Vagina (tissue), 2 donors: ENCODE data around the gene BLOC1S4. TPM values are rescaled to one million over a fixed set of nuclear protein-coding genes. Genes with fewer than 3 reads are reported as not detected.
"Not testable (repeated sequence)": the region's sequence is repeated elsewhere in the genome, so short reads cannot be mapped to it uniquely, and the experiment has no call there.

ENCODE experiments used
- DNase-seq, 2 donors: peaks; one replicate each; pipeline ENCODE4 v3.0.0-alpha.2; 2017; ENCODE audit errors: extremely low spot score in 2 of 2
- H3K27ac ChIP-seq: fragments of 200-600 bp; sonication (generic); one replicate; pipeline ENCODE4 v1.5.1; 2019
- H3K27me3 ChIP-seq: fragments of 200-600 bp; sonication (generic); one replicate; pipeline ENCODE4 v1.5.1; 2019
- H3K36me3 ChIP-seq, 2 donors: fragments of 200-600 bp; sonication (generic); one replicate each; pipeline ENCODE4 v1.5.1; 2017 to 2019
- H3K4me1 ChIP-seq: fragments of 200-600 bp; sonication (generic); one replicate; pipeline ENCODE4 v1.5.1; 2019
- H3K4me3 ChIP-seq, 2 donors: fragments of 200-600 bp; sonication (generic); 1 replicate in 1 of 2; 2 replicates in 1 of 2; pipeline ENCODE4 v1.5.1; 2016 to 2019
- H3K9me3 ChIP-seq: fragments of 200-600 bp; sonication (generic); one replicate; pipeline ENCODE4 v1.5.1; 2019
- CTCF ChIP-seq, 3 experiments: fragments of 450-650 bp in 2 of 3; fragments of 200-600 bp in 1 of 3; sonication (generic) in 1 of 3; IDR thresholded peaks; one replicate each; pipeline ENCODE4 v1.5.1; 2017 to 2019; ENCODE audit warnings: antibody characterized with exemption in 3 of 3, mild to moderate bottlenecking in 2 of 3, moderate library complexity in 2 of 3
- POLR2A ChIP-seq, 2 donors: fragments of 450-650 bp; IDR thresholded peaks; one replicate each; pipeline ENCODE4 v1.6.1; 2017; ENCODE audit warnings: antibody characterized with exemption in 2 of 2, mild to moderate bottlenecking in 2 of 2, moderate library complexity in 2 of 2
- POLR2AphosphoS5 ChIP-seq, 2 donors: sonication (generic); formaldehyde crosslinking; IDR thresholded peaks; one replicate each; pipeline ENCODE4 v1.9.0; 2017; ENCODE audit warnings: antibody characterized with exemption in 2 of 2, mild to moderate bottlenecking in 2 of 2, low read depth in 1 of 2; ENCODE audit not compliant: insufficient read depth in 1 of 2
- intact Hi-C: fragments of 100-400 bp; cut with DNase I; formaldehyde crosslinking; loops from one replicate; pipeline ENCODE4 v1.15.1; 2023
- total RNA-seq: library from RNA; depleted of rRNA; stranded (reverse); fragments of >200 nt; gene quantifications from one replicate; pipeline ENCODE4 v1.2.3, GENCODE V29; 2016

BLOC1S4 gene
- total RNA-seq, 1 donor from 2014 or later: 34.9 TPM

GRCh38 chr4:6720202-6720699 lies 4.3 kb downstream of the BLOC1S4 start:
- no peaks in the 10 kb centered on the region for H3K27me3 ChIP-seq
- intact Hi-C loops: loop anchor here (10.0 kb wide), 1 partner anchor 355 kb away; no protein-coding TSS in a partner anchor
- peaks cover 38% of the 10 kb centered on the region for H3K4me1 ChIP-seq
- H3K27ac ChIP-seq: peak overlapping the region; percentile 12
- TF ChIP-seq POLR2A (IDR thresholded peaks at IDR 0.05) (no peak), CTCF (IDR thresholded peaks at IDR 0.05) (peak; percentile 94 to 99 (median 97))
- H3K4me3 ChIP-seq: no peak overlapping the region
- DNase-seq: no peak
- no peaks in the 10 kb centered on the region for H3K36me3 ChIP-seq
- no peaks in the 10 kb centered on the region for H3K9me3 ChIP-seq

DNA sequence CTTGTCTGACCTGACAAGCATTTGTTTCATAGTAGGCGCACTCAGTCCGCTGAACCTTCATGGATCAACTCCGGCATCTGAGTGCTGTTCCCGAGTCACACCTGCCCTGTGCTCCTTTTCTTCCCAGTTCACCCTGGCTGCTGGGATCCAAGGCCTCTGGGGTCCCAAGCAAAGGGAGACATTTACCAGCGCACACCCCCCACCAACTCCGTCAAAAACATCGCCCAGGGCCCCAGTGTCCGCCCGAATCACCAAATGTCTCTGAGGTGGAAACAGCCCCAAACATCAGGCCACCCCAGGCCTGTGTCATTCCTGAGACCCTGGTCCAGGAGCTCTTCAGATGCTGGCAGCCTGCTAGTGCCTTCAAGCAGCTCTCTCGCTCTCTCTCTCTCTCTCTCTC lies 5.1 kb downstream of the BLOC1S4 start:
- H3K4me3 ChIP-seq: no peak overlapping the region
- no peak for DNase-seq
- intact Hi-C loops: loop anchor here (10.0 kb wide), 1 partner anchor 354 kb away; no protein-coding TSS in a partner anchor
- no peak overlapping the region for H3K27ac ChIP-seq
- H3K4me1 ChIP-seq: peaks cover 38% of the 10 kb centered on the region
- H3K27me3 ChIP-seq: no peaks in the 10 kb centered on the region
- H3K9me3 ChIP-seq: no peaks in the 10 kb centered on the region
- TF ChIP-seq POLR2AphosphoS5 (IDR thresholded peaks at IDR 0.05; ENCODE audit: insufficient read depth in 1 of 2, low read depth in 1 of 2): no peak
- no peaks in the 10 kb centered on the region for H3K36me3 ChIP-seq

DNA sequence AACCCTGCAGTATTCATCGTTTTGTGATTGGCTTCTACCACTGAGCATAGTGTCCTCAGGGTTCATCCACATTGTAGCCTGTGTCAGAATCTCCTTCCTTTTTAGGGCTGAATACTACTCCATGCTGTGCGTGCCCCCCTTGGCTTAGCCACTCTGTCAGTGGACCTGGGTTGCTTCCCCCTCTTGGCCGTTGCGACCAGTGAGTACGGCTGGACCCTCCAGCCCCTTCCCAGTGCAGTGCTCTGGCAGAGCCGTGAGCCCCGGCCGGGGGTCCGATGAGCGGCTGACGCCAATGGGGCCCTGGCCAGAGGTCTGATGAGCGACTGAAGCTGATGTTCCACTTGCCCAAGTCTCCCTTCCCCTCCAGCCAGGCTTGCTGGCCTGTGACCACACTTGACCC lies 6.9 kb downstream of the BLOC1S4 start:
- Histone ChIP-seq H3K9me3 (no peaks in the 10 kb centered on the region), H3K27ac (no peak overlapping the region), H3K4me3 (no peak overlapping the region), H3K36me3 (no peaks in the 10 kb centered on the region), H3K27me3 (no peaks in the 10 kb centered on the region), H3K4me1 (peaks cover 32% of the 10 kb centered on the region)
- no peak for DNase-seq
- intact Hi-C loops: loop anchor here (10.0 kb wide), 1 partner anchor 352 kb away; no protein-coding TSS in a partner anchor
- TF ChIP-seq POLR2A (IDR thresholded peaks at IDR 0.05) (no peak), POLR2AphosphoS5 (IDR thresholded peaks at IDR 0.05; ENCODE audit: insufficient read depth in 1 of 2, low read depth in 1 of 2) (no peak), CTCF (IDR thresholded peaks at IDR 0.05) (no peak)

DNA sequence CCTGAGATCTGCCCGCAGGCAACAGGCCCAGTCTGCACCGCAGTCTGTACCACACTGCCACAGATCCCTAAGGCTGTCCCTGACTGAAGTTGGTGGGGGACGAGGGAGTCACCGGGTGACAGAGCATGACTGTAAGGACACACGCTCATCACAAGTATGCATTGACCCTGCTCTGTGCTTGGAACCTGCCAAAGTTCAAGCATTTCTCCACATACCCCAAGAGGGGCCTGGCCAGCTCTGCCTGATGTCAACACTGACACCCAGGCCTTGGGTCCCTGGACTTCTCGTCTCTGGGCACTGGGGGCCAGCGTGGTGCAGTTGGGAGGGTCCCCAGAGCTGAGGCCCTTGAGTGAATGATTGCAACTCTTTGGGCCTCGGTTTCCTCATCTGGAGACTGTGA lies 7.9 kb downstream of the BLOC1S4 start:
- no peaks in the 10 kb centered on the region for H3K27me3 ChIP-seq
- DNase-seq: no peak
- no peaks in the 10 kb centered on the region for H3K9me3 ChIP-seq
- intact Hi-C loops: loop anchor here (10.0 kb wide), 1 partner anchor 351 kb away; no protein-coding TSS in a partner anchor
- H3K4me3 ChIP-seq: no peak overlapping the region
- H3K27ac ChIP-seq: no peak overlapping the region
- TF ChIP-seq POLR2A (IDR thresholded peaks at IDR 0.05) (no peak), POLR2AphosphoS5 (IDR thresholded peaks at IDR 0.05; ENCODE audit: insufficient read depth in 1 of 2, low read depth in 1 of 2) (no peak), CTCF (IDR thresholded peaks at IDR 0.05) (no peak)
- no peaks in the 10 kb centered on the region for H3K36me3 ChIP-seq
- peaks cover 27% of the 10 kb centered on the region for H3K4me1 ChIP-seq

DNA sequence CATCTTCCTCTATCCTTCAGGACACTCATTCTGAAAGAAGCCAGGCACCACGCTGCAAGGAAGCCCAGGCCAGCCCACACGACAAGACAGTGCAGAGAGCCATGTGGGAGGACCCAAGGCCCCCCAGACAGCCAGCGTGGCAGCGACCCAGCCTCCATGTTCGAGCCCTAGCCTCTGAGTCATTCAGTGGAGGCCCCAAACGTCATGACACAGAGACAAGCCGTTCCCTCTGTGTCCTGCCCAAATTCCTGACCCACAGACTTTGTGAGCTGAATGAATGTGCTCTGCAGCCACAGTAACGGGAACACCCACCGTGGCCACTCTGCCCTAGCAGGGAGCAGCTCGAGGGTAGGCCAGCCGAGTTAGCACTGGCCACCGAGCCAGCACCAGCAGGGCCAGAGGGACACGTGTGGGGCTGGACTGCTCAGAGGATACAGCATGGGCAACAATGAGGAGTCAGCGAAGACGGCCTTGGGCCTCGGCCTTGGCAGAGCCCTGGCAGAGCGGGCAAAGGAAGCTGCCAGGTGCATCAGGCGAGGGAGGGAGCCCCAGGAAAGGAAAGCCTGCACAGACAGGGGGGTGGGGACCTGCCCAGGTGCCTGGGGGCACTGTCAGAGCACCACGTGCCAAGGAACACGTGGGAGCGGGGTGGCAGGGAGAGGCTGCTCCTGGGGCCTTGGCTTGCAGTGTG lies 8.6 kb downstream of the BLOC1S4 start:
- Histone ChIP-seq H3K27me3 (no peaks in the 10 kb centered on the region), H3K27ac (no peak overlapping the region), H3K4me3 (no peak overlapping the region), H3K36me3 (no peaks in the 10 kb centered on the region), H3K4me1 (peaks cover 27% of the 10 kb centered on the region), H3K9me3 (no peaks in the 10 kb centered on the region)
- DNase-seq: no peak
- intact Hi-C loops: loop anchor here (10.0 kb wide), 1 partner anchor 350 kb away; no protein-coding TSS in a partner anchor
- TF ChIP-seq POLR2A (IDR thresholded peaks at IDR 0.05) (no peak), POLR2AphosphoS5 (IDR thresholded peaks at IDR 0.05; ENCODE audit: insufficient read depth in 1 of 2, low read depth in 1 of 2) (no peak), CTCF (IDR thresholded peaks at IDR 0.05) (no peak)

GRCh38 chr4:6725427-6725961 lies 9.5 kb downstream of the BLOC1S4 start:
- H3K4me1 ChIP-seq: peaks cover 20% of the 10 kb centered on the region
- intact Hi-C loops: loop anchor here (10.0 kb wide), 1 partner anchor 349 kb away; no protein-coding TSS in a partner anchor
- not testable (repeated sequence) for H3K4me3 ChIP-seq, H3K36me3 ChIP-seq, H3K27me3 ChIP-seq, H3K9me3 ChIP-seq, DNase-seq, H3K27ac ChIP-seq
